Measurements from ENCODE around the gene HSD17B1. TPM values are rescaled to one million over a fixed set of nuclear protein-coding genes. Genes with fewer than 3 reads are reported as not detected.

HSD17B1 gene
- total and polyA plus RNA-seq, 2 of the 13 experiments (the other 11 are each of a cell fraction or from before 2014, with no cell fraction given) = 0.54 to 0.93 TPM

- TF ChIP-seq TFAP4 (IDR thresholded peaks at IDR 0.05; ENCODE audit: borderline replicate concordance, low read depth) (peak; percentile 21; the same call in 1 of the 2 replicates), SAP130 (CRISPR knock-in tag; IDR thresholded peaks at IDR 0.05; ENCODE audit: low read depth) (peak; percentile 38; the same call in 1 of the 2 replicates), PRDM10 (CRISPR knock-in tag; IDR thresholded peaks at IDR 0.05; ENCODE audit: low read depth) (no peak), YEATS2 (CRISPR knock-in tag; IDR thresholded peaks at IDR 0.05; ENCODE audit: borderline replicate concordance) (no peak), ARNTL (CRISPR knock-in tag; IDR thresholded peaks at IDR 0.05) (0 out of 2 replicates have a peak, but pooled peaks have one; percentile 20), KLF12 (CRISPR knock-in tag; IDR thresholded peaks at IDR 0.05; ENCODE audit: borderline replicate concordance) (no peak), ZBTB7B (CRISPR knock-in tag; IDR thresholded peaks at IDR 0.05) (no peak), BRD4 (CRISPR knock-in tag; IDR thresholded peaks at IDR 0.05) (no peak), GATAD2A (CRISPR knock-in tag; IDR thresholded peaks at IDR 0.05) (peak; percentile 75), ZNF879 (CRISPR knock-in tag; IDR thresholded peaks at IDR 0.05) (no peak), ZKSCAN8 (CRISPR knock-in tag; IDR thresholded peaks at IDR 0.05; ENCODE audit: borderline replicate concordance) (no peak), ARID4A (CRISPR knock-in tag; IDR thresholded peaks at IDR 0.05; ENCODE audit: borderline replicate concordance) (no peak), MIXL1 (CRISPR knock-in tag; IDR thresholded peaks at IDR 0.05) (0 out of 2 replicates have a peak, but pooled peaks have one; percentile 42), SOX13 (IDR thresholded peaks at IDR 0.05) (no peak), SOX13 (CRISPR knock-in tag; conservative IDR thresholded peaks at IDR 0.05 in 1 of 2, IDR thresholded peaks at IDR 0.05 in 1 of 2) (0 out of 4 replicates have a peak, but pooled peaks of 1 of the 2 experiments have one; percentile 23), FOXA1 (IDR thresholded peaks at IDR 0.05) (no peak), FOXA1 (CRISPR knock-in tag; IDR thresholded peaks at IDR 0.05) (peak; percentile 69), ZNF430 (CRISPR knock-in tag; IDR thresholded peaks at IDR 0.05) (no peak), EP300 (IDR thresholded peaks at IDR 0.05; ENCODE audit: low read depth in 2 of 2, low read length in 2 of 2) (peak in 1 of 2 experiments; percentile 61; a peak in 1 of 4 replicates), EP300 (CRISPR knock-in tag; IDR thresholded peaks at IDR 0.05; ENCODE audit: borderline replicate concordance) (no peak), SNAPC2 (CRISPR knock-in tag; IDR thresholded peaks at IDR 0.05) (no peak), HDAC2 (CRISPR knock-in tag; IDR thresholded peaks at IDR 0.05) (no peak; the same call in 1 of the 2 replicates), NRL (CRISPR knock-in tag; IDR thresholded peaks at IDR 0.05; ENCODE audit: borderline replicate concordance) (no peak), RARA (CRISPR knock-in tag; IDR thresholded peaks at IDR 0.05) (0 out of 2 replicates have a peak, but pooled peaks have one; percentile 9), POLR2G (IDR thresholded peaks at IDR 0.05; ENCODE audit: low read depth, low read length) (no peak)
These were observed 24.8 kb upstream of the HSD17B1 start (continued) for GRCh38 chr17:42527932-42528331.
